T-helper 1 cell (primary cell): ENCODE measurements around the gene SENP6.
"Not testable (repeated sequence)": the region's sequence is repeated elsewhere in the genome, so short reads cannot be mapped to it uniquely, and the experiment has no call there.

Experiments used
- DNase-seq, 5 donors: peaks; one replicate each; pipeline ENCODE4 v3.0.0-alpha.2; 2012 to 2020
- total RNA-seq, 4 donors: gene quantifications; one replicate each; lab custom pipeline; 2026; lab: John Stamatoyannopoulos, UW

SENP6 gene, protein sequence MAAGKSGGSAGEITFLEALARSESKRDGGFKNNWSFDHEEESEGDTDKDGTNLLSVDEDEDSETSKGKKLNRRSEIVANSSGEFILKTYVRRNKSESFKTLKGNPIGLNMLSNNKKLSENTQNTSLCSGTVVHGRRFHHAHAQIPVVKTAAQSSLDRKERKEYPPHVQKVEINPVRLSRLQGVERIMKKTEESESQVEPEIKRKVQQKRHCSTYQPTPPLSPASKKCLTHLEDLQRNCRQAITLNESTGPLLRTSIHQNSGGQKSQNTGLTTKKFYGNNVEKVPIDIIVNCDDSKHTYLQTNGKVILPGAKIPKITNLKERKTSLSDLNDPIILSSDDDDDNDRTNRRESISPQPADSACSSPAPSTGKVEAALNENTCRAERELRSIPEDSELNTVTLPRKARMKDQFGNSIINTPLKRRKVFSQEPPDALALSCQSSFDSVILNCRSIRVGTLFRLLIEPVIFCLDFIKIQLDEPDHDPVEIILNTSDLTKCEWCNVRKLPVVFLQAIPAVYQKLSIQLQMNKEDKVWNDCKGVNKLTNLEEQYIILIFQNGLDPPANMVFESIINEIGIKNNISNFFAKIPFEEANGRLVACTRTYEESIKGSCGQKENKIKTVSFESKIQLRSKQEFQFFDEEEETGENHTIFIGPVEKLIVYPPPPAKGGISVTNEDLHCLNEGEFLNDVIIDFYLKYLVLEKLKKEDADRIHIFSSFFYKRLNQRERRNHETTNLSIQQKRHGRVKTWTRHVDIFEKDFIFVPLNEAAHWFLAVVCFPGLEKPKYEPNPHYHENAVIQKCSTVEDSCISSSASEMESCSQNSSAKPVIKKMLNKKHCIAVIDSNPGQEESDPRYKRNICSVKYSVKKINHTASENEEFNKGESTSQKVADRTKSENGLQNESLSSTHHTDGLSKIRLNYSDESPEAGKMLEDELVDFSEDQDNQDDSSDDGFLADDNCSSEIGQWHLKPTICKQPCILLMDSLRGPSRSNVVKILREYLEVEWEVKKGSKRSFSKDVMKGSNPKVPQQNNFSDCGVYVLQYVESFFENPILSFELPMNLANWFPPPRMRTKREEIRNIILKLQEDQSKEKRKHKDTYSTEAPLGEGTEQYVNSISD
- 146 to 192 (median 178) reads per million in 4 donors for total RNA-seq

DNA sequence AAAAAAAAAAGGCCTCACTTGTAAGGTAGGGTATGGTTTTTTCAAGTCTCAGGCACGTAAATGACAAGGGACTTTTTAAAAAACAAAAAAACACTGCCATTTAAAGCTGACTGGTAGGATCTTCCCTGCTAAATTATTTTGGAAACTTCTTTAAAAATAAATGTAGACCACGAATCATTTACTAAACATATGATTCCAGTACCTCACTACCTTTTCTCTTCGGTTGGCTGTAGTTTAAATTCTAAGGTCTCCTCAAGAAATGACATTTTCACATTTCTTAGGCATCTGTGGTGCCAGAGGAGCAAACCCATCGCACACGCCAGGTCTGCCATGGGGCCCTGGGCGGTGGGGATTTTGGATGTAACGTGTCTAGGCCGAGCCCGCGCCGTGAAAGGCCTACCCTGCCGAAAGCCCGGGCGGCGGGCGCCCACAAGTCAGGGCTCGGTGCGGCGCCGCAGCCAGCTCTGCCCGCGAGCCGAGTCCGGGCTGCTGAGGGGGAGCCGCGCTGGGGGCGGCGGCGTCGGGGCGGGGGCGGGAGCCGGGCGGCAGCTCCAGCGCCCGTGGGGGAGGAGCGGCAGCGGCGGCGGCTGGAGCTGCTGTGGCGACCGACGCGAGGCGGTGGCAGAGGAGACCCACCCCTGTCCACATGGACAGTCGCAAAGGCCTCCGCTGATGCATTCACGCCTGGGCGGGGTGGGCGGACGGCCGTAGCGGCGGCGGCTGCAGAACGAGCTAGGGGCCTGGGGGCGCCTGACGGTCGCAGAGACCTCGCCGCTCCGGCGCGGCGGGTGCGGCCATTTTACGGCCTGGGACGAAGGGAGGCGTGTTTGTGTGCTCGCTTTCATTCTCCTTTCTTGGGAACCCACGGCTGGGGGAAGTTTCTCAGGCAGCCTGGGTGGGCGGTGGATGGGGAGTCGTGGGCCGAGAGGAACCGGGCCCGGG is at the start of gene SENP6:
TSS of gene SENP6 (plus strand) at position 577 of the 942 bp plus-strand sequence. CDS start 645 bp downstream, outside the sequence.
- DNase-seq, result peak; percentile 54 to 75 (median 57)

DNA sequence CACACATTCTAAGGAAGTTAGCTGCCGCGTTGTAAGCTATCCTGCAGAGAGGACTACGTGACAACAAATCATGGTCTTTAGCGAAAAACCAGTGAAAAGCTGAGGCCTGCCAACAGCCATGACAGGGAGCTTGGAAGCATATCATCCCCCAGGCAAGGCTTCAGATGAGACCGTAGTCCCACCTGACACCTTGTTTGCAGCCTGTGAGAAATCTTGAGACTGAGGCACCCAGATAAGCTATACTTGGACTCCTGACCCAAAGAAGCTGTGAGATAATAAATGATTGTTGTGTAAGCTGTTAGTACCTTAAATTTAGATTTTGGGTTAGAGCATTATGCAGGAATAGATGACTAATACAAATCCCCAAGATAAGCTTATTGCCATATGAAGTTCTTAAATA is 45.4 kb upstream of the SENP6 start:
- no peak for DNase-seq

DNA sequence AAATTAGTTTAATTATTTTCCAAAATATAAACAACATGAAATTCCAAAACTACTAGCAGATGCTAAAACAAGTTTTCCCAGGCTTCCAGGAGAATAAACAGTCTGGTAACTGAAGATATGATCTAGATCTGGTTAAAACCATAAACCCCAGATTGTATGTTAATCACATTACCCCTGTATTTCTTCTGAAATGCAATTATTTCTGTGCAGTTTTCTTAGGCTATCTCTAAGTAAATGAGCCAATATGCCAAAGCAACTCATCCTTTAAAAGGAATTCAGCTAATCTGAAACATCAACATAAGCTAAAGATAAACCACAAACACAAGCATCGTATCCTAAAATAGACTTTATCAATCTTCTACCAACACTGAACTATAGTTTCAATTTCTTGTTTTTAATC is 44.6 kb upstream of the SENP6 start:
- DNase-seq, result no peak

DNA sequence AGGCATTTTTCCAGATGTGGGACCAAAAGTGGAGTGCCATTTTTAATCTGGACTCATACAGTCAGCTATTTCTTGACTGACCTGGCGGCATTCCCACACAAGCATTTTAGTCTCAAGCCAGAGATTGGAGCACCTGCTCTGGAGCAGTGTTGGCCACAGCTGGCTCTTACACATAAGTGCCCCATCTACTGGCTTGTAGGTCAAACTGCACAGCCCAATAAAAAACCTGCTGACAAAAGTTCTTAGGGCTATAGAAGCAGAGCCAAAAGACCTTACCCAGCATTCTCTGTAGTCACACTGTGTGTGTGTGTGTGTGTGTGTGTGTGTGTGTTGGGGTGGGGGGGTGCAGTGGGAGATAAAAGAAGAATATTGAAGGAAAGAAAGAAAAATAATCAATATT is 38.6 kb upstream of the SENP6 start:
- peak in 2 of 5 donors; percentile 3 to 18 for DNase-seq

DNA sequence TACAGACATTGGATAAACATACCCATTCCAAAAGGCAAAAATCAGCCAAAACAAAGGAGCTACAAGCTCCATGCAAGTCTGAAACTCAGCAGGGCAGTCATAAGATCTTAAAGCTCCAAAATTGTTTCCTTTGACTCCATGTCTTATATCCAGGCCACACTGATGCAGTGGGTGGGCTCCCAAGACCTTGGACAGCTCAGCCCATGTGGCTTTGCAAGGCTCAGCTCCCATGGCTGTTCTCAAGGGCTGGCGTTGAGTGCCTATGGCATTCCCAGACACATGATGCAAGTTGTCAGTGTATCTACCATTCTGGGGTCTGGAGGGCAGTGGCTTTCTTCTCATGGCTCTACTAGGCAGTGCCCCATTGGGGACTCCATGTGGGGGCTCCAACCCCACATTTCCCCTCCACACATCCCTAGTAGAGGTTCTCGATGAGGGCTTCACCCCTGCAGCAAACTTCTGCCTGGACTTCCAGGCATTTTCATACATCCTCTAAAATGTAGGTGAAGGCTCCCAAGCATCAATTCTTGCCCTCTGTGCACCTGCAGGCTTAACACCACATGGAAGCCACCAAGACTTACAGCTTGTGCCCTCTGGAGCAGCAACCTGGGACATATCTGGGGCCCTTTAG is 35.4 kb upstream of the SENP6 start:
- no peak for DNase-seq

DNA sequence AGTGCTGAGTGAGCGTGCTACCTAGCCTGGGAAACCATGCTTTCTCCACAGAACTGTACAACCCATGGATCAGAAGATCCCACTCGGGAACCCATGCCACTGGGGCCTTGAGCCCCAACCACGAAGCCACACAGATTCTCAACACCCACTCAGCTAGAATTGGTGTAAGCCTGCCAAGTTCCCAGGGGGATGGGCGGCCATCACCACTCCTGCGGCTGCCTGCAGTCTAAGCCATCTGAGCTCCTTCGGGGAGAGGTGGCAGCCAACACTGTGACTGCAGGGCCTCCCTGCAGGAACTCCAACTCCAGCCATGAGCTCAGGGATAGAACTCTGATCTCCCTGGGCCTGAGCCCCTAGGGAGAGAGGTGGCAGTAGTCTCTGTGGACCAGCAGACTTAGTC is 33.6 kb upstream of the SENP6 start:
- DNase-seq, result no peak

DNA sequence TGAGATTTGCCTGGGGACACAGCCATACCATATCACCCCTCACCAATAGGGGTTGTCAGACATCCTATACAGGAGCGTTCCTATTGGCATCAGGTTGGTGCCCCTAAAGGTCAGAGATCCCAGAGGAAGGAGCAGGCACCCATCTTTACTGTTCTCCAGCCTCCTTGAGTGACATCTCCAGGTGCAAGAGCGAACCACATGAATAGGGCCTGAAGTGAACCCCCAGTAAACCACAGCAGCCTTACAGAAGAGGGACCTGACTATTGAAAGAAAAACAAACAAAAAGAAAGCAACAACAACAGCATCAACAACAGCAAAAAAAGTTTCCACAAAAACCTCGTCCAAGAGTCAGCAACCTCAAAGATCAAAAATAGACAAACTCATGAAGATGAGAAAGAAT is 32.7 kb upstream of the SENP6 start:
- DNase-seq, result no peak

DNA sequence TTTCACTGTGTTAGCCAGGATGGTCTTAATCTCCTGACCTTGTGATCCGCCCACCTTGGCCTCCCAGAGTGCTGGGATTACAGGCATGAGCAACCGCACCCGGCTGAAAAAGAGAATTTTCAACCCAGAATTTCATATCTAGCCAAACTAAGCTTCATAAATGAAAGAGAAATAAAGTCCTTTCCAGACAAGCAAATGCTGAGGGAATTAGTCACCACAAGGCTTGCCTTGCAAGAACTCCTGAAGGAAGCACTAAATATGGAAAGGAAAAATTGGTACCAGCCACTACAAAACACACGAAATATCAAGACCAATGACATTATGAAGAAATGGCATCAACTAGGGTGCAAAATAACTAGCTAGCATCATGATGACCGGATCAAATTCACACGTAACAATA is 31.0 kb upstream of the SENP6 start:
- DNase-seq, result not testable (repeated sequence)

DNA sequence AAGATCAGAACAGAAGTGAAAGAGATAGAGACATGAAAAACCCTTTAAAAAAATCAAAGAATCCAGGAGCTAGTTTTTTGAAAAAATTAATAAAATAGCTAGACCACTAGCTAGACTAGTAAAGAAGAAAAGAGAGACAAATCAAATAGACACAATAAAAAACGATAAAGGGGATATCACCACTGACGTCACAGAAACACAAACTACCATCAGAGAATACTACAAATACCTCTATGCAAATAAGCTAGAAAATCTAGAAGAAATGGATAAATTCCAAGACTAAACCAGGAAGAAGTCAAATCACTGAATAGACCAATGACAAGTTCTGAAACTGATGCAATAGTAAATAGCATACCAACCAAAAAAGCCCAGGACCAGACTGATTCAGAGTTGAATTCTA is 29.6 kb upstream of the SENP6 start:
- DNase-seq, result no peak

DNA sequence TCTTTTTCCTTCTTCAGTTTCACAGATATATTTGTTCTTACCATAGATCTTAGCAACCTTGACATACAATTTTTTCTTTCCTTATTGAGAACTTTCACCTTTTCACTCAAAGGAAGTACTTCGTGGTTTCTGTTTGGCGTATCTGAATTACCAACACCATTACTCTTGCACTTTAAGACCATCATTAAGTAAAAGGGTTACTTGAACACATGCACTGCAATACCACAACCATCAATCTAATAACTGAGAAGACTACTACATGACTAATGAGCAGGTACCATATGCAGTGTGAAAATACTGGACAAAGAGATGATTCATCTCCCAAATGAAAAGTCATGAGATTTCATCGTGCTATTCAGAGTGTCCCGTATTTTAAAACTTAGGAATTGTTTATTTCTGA is 21.7 kb upstream of the SENP6 start:
- DNase-seq, result peak in 1 of 5 donors; percentile 36

DNA sequence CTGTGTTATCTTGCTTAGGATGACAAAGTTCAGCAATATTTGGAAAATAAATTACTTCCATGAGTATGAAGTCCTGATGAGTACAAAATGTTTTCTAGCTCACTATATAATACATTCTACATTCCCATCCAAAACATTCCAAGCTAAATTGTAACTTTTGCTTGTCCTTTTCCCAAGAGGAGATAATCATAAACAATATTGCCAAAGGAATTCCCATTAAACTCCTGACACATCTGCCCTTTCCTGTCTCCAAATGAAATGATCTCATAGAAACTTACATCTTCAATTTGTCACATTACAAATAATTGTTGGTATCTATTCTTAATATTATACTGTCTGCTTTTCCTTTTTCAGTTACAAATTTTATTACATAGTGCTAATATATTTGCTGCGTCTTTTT is 20.4 kb upstream of the SENP6 start:
- no peak for DNase-seq

DNA sequence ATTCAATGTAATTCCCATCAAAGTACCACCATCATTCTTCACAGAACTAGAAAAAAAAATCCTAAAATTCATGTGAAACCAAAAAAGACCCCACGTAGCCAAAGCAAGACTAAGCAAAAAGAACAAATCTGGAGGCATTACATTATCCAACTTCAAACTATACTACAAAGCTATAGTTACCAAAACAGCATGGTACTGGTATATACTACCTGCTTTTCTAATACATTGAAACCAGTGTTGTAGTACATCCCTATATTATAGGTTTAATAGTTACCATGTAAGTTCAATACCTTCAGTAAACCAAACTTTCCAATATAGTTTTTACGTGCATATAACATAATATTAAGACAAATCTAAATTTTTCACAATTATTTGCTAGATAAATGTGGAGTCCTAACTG is 17.1 kb upstream of the SENP6 start:
- DNase-seq, result not testable (repeated sequence)

DNA sequence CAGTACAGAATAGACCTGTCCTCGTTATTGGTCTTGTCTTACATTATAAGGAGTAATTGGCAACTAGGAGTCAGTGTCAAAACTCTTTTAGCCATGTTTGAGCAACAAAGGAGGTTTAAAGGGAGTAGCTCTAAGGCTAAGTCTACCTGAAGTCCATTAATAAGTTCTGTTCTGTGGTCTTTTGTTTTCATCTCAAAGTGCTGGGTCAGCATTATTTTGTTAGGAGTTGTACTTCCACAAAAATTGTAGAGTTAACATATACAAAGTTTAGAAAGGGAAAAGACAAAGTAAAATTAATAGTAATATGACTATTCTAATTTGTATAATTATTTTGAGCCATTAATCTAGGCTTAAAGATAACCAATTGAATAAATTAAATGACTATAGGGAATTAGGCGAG is 12.7 kb upstream of the SENP6 start:
- no peak for DNase-seq

DNA sequence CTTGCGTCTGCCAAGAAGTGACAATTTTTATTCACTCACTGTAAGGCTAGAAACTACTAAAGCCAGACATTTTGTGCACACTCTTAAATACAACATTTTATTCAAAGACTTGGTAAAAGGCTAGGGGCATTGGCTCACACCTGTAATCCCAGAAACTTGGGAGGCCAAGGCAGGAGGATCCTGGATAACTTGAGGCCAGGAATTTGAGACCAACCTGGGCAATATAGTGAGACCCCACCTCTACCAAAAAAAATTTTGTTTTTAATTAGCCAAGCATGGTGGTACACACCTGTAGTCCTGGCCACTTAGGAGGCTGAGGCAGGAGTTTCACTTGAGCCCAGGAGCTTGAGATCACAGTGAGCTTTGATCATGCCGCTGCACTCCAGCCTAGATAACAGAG is 11.3 kb upstream of the SENP6 start:
- DNase-seq, result no peak

DNA sequence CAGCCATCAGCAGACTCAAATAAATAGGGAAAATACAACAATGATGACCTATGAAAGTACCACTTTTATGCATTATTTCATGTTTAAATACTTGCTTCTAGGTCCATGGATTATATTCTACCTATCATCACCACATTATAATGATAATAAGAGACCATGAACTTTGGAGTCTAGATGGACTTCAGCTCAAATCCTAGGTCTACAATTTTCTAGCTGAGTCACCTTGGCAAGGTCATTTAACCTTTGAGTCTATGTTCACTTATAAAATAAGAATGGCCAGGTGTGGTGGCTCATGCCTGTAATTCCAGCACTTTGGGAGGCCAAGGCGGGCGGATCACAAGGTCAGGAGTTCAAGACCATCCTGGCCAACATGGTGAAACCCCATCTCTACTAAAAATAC is 5.3 kb upstream of the SENP6 start:
- not testable (repeated sequence) for DNase-seq

DNA sequence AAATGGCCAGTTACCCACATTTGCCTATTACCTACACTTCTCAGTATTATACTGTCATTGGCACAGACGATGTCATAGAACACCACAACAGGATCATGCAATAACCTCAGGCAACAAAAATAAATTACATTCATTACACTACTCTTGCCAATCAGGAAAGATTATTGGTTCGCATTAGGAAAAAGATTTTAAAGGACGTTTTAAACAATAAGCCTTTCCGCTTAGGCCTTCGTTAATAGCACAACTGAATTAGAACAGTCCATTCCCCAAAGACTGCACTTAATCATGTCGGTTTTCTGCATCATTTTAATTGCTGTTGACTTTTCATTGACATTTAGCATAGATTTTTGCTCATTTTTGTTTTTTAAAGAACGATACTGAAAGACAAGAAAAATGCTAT is 912 bp upstream of the SENP6 start:
- peak in 1 of 5 donors; percentile 18 for DNase-seq

DNA sequence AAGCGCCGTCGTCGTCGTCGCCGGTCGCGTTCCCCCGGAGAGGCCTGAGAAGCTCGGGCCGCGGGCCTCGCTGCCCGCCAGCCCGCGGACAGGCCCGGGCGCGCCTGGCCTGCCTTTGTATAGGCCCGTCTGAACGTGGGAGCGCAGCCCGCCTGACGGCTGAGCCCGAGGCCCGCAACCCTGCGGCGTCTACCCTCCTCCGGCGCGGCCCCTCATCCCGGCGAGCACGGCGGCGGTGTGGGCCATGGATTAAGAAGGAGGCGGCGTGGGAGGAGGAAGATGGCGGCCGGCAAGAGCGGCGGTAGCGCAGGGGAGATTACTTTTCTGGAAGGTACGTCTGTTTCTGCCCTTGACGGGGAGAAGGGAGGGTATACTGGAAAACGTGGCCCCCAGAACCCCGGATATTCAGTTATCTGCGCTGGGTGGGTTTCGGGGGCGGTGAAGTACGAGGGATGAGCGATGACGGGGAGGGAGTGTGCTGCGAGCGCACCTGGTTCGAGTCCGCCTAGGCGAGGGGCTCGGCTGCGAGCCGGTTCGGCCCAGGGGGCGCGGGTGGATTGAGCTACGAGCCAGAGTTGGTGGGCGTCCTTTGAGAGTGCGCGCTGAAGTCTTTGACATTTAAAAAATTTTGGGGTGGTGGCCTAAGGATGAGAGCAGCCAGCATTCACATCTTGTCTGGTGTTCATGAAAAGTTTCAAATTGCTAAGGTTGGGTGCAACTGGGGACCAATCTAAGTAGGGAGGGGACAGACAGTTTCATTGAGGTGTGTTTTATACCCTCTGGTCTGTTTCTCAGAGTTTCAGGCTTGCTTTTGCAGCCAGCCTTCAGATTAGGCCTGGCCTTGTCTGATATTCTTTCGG is 796 bp downstream of the SENP6 start:
- peak; percentile 19 to 53 (median 44) for DNase-seq

DNA sequence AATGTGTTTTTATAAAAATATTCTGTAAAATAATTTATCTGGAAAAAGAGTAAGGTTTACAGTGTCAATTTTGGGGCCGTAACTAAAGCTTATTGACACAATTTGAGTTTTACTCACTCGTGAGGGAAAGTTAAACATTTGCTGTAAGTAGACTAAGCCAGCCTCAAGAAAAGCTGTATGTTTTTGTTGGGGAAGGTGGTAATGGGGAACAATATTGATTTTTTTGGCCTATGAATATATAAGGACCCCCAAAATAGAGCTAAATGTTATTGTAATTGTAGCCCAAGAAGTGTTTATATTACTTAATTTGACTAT is 1.4 kb downstream of the SENP6 start:
- DNase-seq, result no peak

DNA sequence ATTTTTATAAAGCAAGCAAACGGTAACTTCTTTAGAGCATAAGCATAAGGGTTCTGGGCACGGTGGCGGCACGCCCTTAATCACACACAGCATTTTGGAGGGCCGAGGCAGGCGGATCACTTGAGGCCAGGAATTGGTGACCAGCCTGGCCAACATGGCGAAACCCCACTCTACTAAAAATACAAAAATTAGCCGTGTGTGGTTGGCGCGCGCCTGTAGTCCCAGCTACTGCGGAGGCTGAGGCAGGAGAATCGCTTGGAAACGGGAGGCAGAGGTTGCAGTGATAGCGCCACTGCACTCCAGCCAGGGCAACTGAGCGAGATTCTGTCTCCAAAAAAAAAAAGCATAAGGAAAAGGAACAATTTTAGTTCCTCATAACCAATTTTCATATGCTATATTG is 2.6 kb downstream of the SENP6 start:
- DNase-seq, result no peak

DNA sequence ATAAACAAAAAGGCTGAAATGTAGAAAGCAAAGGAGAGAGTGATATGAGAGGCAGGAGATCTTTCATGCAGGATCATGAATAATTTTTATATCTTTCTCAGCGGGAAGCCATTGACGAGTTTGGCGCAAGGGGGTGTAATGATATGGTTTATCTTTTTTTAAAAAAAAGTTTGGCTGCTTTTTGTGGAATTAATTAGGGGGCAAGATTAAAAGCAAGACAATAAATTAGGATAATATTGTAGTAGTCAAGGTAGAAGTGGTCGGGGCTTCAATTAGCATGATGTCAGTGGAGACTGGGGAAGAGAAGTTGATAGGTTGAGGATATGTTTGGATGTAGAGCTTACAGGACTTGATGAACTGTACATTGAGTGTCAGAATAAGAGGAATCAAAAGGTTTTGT is 4.0 kb downstream of the SENP6 start:
- no peak for DNase-seq

DNA sequence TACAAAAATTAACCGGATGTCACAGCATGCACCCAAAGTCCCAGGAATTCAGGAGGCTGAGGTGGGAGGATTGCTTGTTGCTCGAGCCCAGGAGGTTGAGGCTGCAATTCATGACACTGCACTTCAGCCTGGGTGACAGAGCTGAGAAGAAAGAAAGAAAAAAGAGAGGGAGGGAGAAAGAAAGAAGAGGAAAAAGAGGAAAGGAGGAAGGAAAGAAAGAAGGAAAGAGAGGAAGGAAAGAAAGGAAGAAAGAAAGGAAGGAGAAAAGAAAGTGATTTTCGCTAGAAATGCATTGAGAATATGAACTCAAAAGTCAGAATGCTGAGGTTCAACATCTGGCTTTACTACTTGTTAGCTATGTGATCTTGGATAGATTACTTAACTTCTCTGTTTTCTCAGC is 6.6 kb downstream of the SENP6 start:
- DNase-seq, result no peak
